PFSK-1 (cell line): ENCODE measurements around the gene SNTN.

Experiments
- FOXP2 ChIP-seq: optimal IDR thresholded peaks from 2 replicates; pipeline ENCODE3; 2011; ENCODE audit warnings: borderline replicate concordance, control low read depth, inconsistent platforms; ENCODE audit not compliant: insufficient read depth; ENCODE audit errors: extremely low read length, extremely low read depth
- POLR2AphosphoS5 ChIP-seq: IDR thresholded peaks from 2 replicates; pipeline ENCODE4 v1.6.1; 2012; ENCODE audit warnings: low read depth, mild to moderate bottlenecking, control low read depth, low read length, moderate library complexity
- REST ChIP-seq, 2 experiments: IDR thresholded peaks; 2 replicates each; pipeline versions ENCODE4 v1.6.1 to v1.8.0; 2011 to 2012; ENCODE audit warnings: low read depth in 2 of 2, low read length in 2 of 2, control low read depth in 1 of 2, inconsistent platforms in 1 of 2, mild to moderate bottlenecking in 1 of 2, moderate library complexity in 1 of 2; ENCODE audit not compliant: insufficient read depth in 1 of 2
- SIN3A ChIP-seq: IDR thresholded peaks from 2 replicates; pipeline ENCODE4 v1.6.1; 2012; ENCODE audit warnings: mild to moderate bottlenecking, low read length, moderate library complexity, borderline replicate concordance; ENCODE audit not compliant: insufficient read depth
- TAF1 ChIP-seq: IDR thresholded peaks from 2 replicates; pipeline ENCODE4 v1.6.1; 2012; ENCODE audit warnings: low read length, control low read depth, borderline replicate concordance; ENCODE audit not compliant: insufficient read depth

The SNTN gene

DNA sequence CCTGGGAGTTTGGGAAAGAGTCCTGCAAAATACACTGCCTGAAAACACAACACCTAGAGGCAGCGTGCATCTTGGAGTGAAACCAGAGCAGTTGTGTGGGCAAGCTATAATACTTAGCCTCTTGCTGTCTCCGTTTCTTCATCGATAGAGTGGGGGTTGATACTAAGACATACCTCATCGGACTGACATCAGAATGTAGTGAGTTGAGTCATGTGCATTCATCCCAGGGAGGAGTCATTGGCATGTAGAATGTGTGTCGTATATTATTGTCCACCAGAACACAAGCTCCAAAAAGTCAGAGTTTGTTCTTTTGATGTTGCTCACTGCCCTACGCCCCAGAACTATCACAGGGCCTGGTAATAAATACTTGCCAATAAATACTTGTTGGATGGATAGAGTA lies 4.3 kb downstream of the SNTN start:
- no peak for TF ChIP-seq SIN3A
- TF ChIP-seq REST (IDR thresholded peaks at IDR 0.05; ENCODE audit: insufficient read depth in 1 of 2, low read depth in 2 of 2, low read length in 2 of 2), result no peak
- no peak for TF ChIP-seq FOXP2
- no peak for TF ChIP-seq TAF1
- TF ChIP-seq POLR2AphosphoS5, result no peak

GRCh38 chr3:63661242-63661641 lies 8.8 kb downstream of the SNTN start:
- TF ChIP-seq FOXP2, result no peak

DNA sequence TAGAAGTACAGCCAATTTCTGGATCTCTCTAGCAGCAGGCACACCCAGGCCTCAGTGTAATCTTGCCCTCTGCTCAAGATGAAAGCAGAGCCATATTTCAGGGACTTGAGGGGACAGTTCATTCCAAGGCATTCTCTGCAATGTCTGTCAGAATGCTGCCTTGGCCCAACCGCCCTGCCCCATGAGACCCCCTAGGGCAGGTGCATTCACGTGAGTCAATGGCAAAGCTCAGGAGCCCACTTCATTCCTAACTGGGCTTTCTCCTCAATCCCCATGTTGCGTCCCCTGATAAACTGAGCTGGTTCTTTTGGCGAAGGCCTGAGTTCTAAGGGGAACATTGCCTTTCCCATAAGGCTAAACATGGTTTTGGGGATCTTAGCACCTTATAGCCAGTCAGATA lies 9.5 kb downstream of the SNTN start:
- TF ChIP-seq TAF1, result no peak
- TF ChIP-seq FOXP2, result no peak
- no peak for TF ChIP-seq POLR2AphosphoS5
- no peak for TF ChIP-seq SIN3A
- TF ChIP-seq REST (IDR thresholded peaks at IDR 0.05; ENCODE audit: insufficient read depth in 1 of 2, low read depth in 2 of 2, low read length in 2 of 2), result no peak

DNA sequence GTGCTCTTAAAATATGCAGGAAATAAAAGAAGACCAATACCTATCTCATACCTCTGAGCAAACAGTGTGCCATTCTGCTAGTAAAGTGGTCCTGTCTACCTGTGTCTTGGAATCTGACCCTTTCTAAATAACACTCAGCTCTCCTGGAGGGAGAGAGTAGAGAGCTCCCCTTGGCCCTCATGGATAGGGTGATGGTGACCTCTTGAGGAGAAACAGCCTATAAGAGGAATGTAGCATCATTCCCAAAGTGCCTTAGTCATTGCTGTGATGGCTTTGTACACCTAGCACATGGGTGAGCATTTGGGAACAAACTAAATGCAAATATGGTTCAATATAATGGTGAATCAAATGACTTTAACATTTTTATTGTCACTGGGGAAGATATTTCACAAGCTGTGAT lies 10.0 kb downstream of the SNTN start:
- TF ChIP-seq SIN3A (no peak), POLR2AphosphoS5 (no peak), FOXP2 (no peak), REST (IDR thresholded peaks at IDR 0.05; ENCODE audit: insufficient read depth in 1 of 2, low read depth in 2 of 2, low read length in 2 of 2) (no peak), TAF1 (no peak)

DNA sequence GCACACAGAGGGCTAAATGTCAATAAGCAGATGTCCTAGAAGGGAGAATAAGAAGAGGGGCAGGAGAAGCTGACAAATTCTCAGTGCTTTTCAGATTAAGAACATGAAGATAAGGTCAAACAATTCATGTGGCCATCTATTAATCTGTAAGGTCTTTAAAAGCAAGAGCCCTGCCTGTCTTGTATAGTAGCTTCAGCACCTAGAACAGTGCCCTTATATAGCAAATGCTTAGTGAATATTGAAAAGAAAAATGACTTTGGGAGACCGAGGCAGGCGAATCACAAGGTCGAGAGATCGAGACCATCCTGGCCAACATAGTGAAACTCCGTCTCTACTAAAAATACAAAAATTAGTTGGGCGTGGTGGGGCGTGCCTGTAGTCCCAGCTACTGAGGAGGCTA lies 18.1 kb downstream of the SNTN start:
- peak in 1 of 2 experiments; percentile 65; a peak in 1 of 4 replicates for TF ChIP-seq REST (IDR thresholded peaks at IDR 0.05; ENCODE audit: insufficient read depth in 1 of 2, low read depth in 2 of 2, low read length in 2 of 2)
- TF ChIP-seq POLR2AphosphoS5, result no peak

- TF ChIP-seq SIN3A, result no peak
- no peak for TF ChIP-seq FOXP2
- no peak for TF ChIP-seq TAF1
- no peak for TF ChIP-seq POLR2AphosphoS5
- TF ChIP-seq REST (IDR thresholded peaks at IDR 0.05; ENCODE audit: insufficient read depth in 1 of 2, low read depth in 2 of 2, low read length in 2 of 2), result no peak
These were observed 20.6 kb downstream of the SNTN start for GRCh38 chr3:63673111-63673510.
